ENCODE results near the gene CCDC158.

The CCDC158 gene

GRCh38 chr4:76434901-76435527, 14.1 kb upstream of the CCDC158 start, which contains the start of gene SHROOM3:
Gene SHROOM3 (plus strand): TSS chr4:76435229. CDS start chr4:76436053, 824 bp downstream.
- Histone ChIP-seq H2BK15ac (ENCODE audit: low read length) (no peak within 1 kb of the TSS), H2BK120ac (ENCODE audit: low read depth, low read length) (no peak within 1 kb of the TSS), H4K8ac (ENCODE audit: low read depth, low read length) (no peak within 1 kb of the TSS), H3K4me3 (ENCODE audit: low read length in 2 of 2) (peak within 1 kb of the TSS; percentile 62 to 80), H3K18ac (ENCODE audit: low read length) (peak within 1 kb of the TSS; percentile 44), H3K36me3 (replicated peaks in 1 of 2; ENCODE audit: control insufficient read depth in 2 of 2, insufficient read depth in 2 of 2, low read length in 2 of 2) (peaks cover 11 to 24% of the 10 kb centered on the region in 2 donors), H2BK12ac (ENCODE audit: low read length) (no peak within 1 kb of the TSS), H3K4me2 (ENCODE audit: insufficient read depth, low read length, poor library complexity, severe bottlenecking) (peak within 1 kb of the TSS; percentile 45), H2AK5ac (ENCODE audit: low read depth, low read length) (no peak within 1 kb of the TSS), H3K79me1 (ENCODE audit: low read depth, low read length) (no peaks in the 10 kb centered on the region), H3K27me3 (ENCODE audit: control insufficient read depth in 3 of 3, insufficient read depth in 3 of 3, low read depth in 1 of 3, low read length in 3 of 3) (no peaks in the 10 kb centered on the region), H3K9me3 (replicated peaks in 1 of 2; ENCODE audit: control insufficient read depth in 2 of 2, insufficient read depth in 1 of 2, low read depth in 1 of 2, low read length in 2 of 2) (peaks cover 13 to 24% of the 10 kb centered on the region in 2 donors), H2BK5ac (ENCODE audit: low read length) (no peak within 1 kb of the TSS), H4K91ac (ENCODE audit: low read depth, low read length, poor library complexity) (no peak within 1 kb of the TSS), H3K27ac (replicated peaks; ENCODE audit: low read length) (peak within 1 kb of the TSS; percentile 94), H3K23ac (ENCODE audit: low read depth, low read length, poor library complexity) (no peak within 1 kb of the TSS), H3K9ac (ENCODE audit: low read depth, low read length, poor library complexity) (peak within 1 kb of the TSS; percentile 13), H3K4ac (ENCODE audit: low read length) (no peak within 1 kb of the TSS), H3K4me1 (ENCODE audit: control insufficient read depth in 2 of 2, insufficient read depth in 1 of 2, low read depth in 1 of 2, low read length in 2 of 2) (peaks cover 10 to 19% of the 10 kb centered on the region in 2 donors), H3K14ac (ENCODE audit: low read length) (no peak within 1 kb of the TSS), H2AFZ (ENCODE audit: low read length) (peak within 1 kb of the TSS; percentile 77)
- WGBS, 2 donors (ENCODE audit: extremely low coverage in 2 of 2, insufficient read length in 2 of 2, insufficient replicate concordance in 1 of 2), result no CpG with 5 or more reads among the region's 9 CpGs
- DNase-seq (ENCODE audit: low spot score), result peak; percentile 39

- no CpG with 5 or more reads among the region's 15 CpGs for WGBS, 2 donors (ENCODE audit: extremely low coverage in 2 of 2, insufficient read length in 2 of 2, insufficient replicate concordance in 1 of 2)
- no peak overlapping the region for H3K14ac ChIP-seq (ENCODE audit: low read length)
- peak overlapping the region; percentile 61 for H3K18ac ChIP-seq (ENCODE audit: low read length)
- no peaks in the 10 kb centered on the region for H3K36me3 ChIP-seq (replicated peaks in 1 of 2; ENCODE audit: control insufficient read depth in 2 of 2, insufficient read depth in 2 of 2, low read length in 2 of 2)
- no peak overlapping the region for H2BK15ac ChIP-seq (ENCODE audit: low read length)
- no peaks in the 10 kb centered on the region for H3K27me3 ChIP-seq (ENCODE audit: control insufficient read depth in 3 of 3, insufficient read depth in 3 of 3, low read depth in 1 of 3, low read length in 3 of 3)
- no peak overlapping the region for H3K4me2 ChIP-seq (ENCODE audit: insufficient read depth, low read length, poor library complexity, severe bottlenecking)
- H3K4ac ChIP-seq (ENCODE audit: low read length), result no peak overlapping the region
- H4K8ac ChIP-seq (ENCODE audit: low read depth, low read length), result no peak overlapping the region
- no peaks in the 10 kb centered on the region for H3K79me1 ChIP-seq (ENCODE audit: low read depth, low read length)
- no peak overlapping the region for H2BK12ac ChIP-seq (ENCODE audit: low read length)
- H2BK5ac ChIP-seq (ENCODE audit: low read length), result no peak overlapping the region
- no peak overlapping the region for H3K27ac ChIP-seq (replicated peaks; ENCODE audit: low read length)
- peak; percentile 54 for DNase-seq (ENCODE audit: low spot score)
- no peak overlapping the region for H2AK5ac ChIP-seq (ENCODE audit: low read depth, low read length)
- H3K23ac ChIP-seq (ENCODE audit: low read depth, low read length, poor library complexity), result no peak overlapping the region
- peaks cover 8 to 16% of the 10 kb centered on the region in 2 donors for H3K4me1 ChIP-seq (ENCODE audit: control insufficient read depth in 2 of 2, insufficient read depth in 1 of 2, low read depth in 1 of 2, low read length in 2 of 2)
- no peak overlapping the region for H2BK120ac ChIP-seq (ENCODE audit: low read depth, low read length)
- no peak overlapping the region for H4K91ac ChIP-seq (ENCODE audit: low read depth, low read length, poor library complexity)
- no peaks in the 10 kb centered on the region for H3K9me3 ChIP-seq (replicated peaks in 1 of 2; ENCODE audit: control insufficient read depth in 2 of 2, insufficient read depth in 1 of 2, low read depth in 1 of 2, low read length in 2 of 2)
- H2AFZ ChIP-seq (ENCODE audit: low read length), result peak overlapping the region; percentile 79
- no peak overlapping the region for H3K4me3 ChIP-seq (ENCODE audit: low read length in 2 of 2)
- H3K9ac ChIP-seq (ENCODE audit: low read depth, low read length, poor library complexity), result no peak overlapping the region
These were observed 9.8 kb upstream of the CCDC158 start for GRCh38 chr4:76430519-76431388.

DNA sequence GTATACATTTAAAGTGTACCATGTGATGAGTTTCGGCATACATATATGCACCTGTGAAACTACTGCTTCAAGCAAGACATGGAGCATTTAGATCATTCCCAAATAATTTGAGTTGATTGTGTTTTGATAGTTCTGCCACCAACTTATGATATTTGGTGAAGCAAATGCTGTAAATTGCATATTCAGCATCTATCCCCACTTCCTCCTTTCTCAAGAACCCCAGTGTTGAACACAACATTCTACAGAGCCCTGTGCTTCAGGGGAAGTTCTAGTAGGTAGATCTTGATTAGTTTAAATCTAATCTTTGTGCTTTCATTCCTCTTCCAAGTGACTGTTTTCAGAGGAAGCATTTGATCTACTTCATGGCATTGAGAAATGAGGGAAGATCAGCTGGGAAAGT, 8.7 kb upstream of the CCDC158 start:
- no peak overlapping the region for H3K23ac ChIP-seq (ENCODE audit: low read depth, low read length, poor library complexity)
- H3K9me3 ChIP-seq (replicated peaks in 1 of 2; ENCODE audit: control insufficient read depth in 2 of 2, insufficient read depth in 1 of 2, low read depth in 1 of 2, low read length in 2 of 2), result peaks cover 0 to 1% of the 10 kb centered on the region in 2 donors
- no peak overlapping the region for H3K4me3 ChIP-seq (ENCODE audit: low read length in 2 of 2)
- no peak for DNase-seq (ENCODE audit: low spot score)
- H4K8ac ChIP-seq (ENCODE audit: low read depth, low read length), result no peak overlapping the region
- no peak overlapping the region for H3K14ac ChIP-seq (ENCODE audit: low read length)
- H3K27ac ChIP-seq (replicated peaks; ENCODE audit: low read length), result no peak overlapping the region
- no peak overlapping the region for H2BK15ac ChIP-seq (ENCODE audit: low read length)
- H3K4me2 ChIP-seq (ENCODE audit: insufficient read depth, low read length, poor library complexity, severe bottlenecking), result no peak overlapping the region
- no peak overlapping the region for H3K9ac ChIP-seq (ENCODE audit: low read depth, low read length, poor library complexity)
- H2AK5ac ChIP-seq (ENCODE audit: low read depth, low read length), result no peak overlapping the region
- no peaks in the 10 kb centered on the region for H3K79me1 ChIP-seq (ENCODE audit: low read depth, low read length)
- H2BK120ac ChIP-seq (ENCODE audit: low read depth, low read length), result no peak overlapping the region
- H3K4me1 ChIP-seq (ENCODE audit: control insufficient read depth in 2 of 2, insufficient read depth in 1 of 2, low read depth in 1 of 2, low read length in 2 of 2), result peaks cover 10 to 17% of the 10 kb centered on the region in 2 donors
- H2BK12ac ChIP-seq (ENCODE audit: low read length), result no peak overlapping the region
- no CpG with 5 or more reads among the region's 1 CpG for WGBS, 2 donors (ENCODE audit: extremely low coverage in 2 of 2, insufficient read length in 2 of 2, insufficient replicate concordance in 1 of 2)
- no peaks in the 10 kb centered on the region for H3K36me3 ChIP-seq (replicated peaks in 1 of 2; ENCODE audit: control insufficient read depth in 2 of 2, insufficient read depth in 2 of 2, low read length in 2 of 2)
- no peaks in the 10 kb centered on the region for H3K27me3 ChIP-seq (ENCODE audit: control insufficient read depth in 3 of 3, insufficient read depth in 3 of 3, low read depth in 1 of 3, low read length in 3 of 3)
- no peak overlapping the region for H2AFZ ChIP-seq (ENCODE audit: low read length)
- no peak overlapping the region for H4K91ac ChIP-seq (ENCODE audit: low read depth, low read length, poor library complexity)
- H3K18ac ChIP-seq (ENCODE audit: low read length), result no peak overlapping the region
- H3K4ac ChIP-seq (ENCODE audit: low read length), result no peak overlapping the region
- H2BK5ac ChIP-seq (ENCODE audit: low read length), result no peak overlapping the region

GRCh38 chr4:76426272-76426671, 5.3 kb upstream of the CCDC158 start:
- Histone ChIP-seq H3K23ac (ENCODE audit: low read depth, low read length, poor library complexity) (no peak overlapping the region), H3K9ac (ENCODE audit: low read depth, low read length, poor library complexity) (no peak overlapping the region), H3K4ac (ENCODE audit: low read length) (no peak overlapping the region), H3K4me1 (ENCODE audit: control insufficient read depth in 2 of 2, insufficient read depth in 1 of 2, low read depth in 1 of 2, low read length in 2 of 2) (peaks cover 6 to 9% of the 10 kb centered on the region in 2 donors), H2BK15ac (ENCODE audit: low read length) (no peak overlapping the region), H3K4me3 (ENCODE audit: low read length in 2 of 2) (no peak overlapping the region), H2BK120ac (ENCODE audit: low read depth, low read length) (no peak overlapping the region), H3K27me3 (ENCODE audit: control insufficient read depth in 3 of 3, insufficient read depth in 3 of 3, low read depth in 1 of 3, low read length in 3 of 3) (no peaks in the 10 kb centered on the region), H3K36me3 (replicated peaks in 1 of 2; ENCODE audit: control insufficient read depth in 2 of 2, insufficient read depth in 2 of 2, low read length in 2 of 2) (no peaks in the 10 kb centered on the region), H4K8ac (ENCODE audit: low read depth, low read length) (no peak overlapping the region), H2AK5ac (ENCODE audit: low read depth, low read length) (no peak overlapping the region), H3K4me2 (ENCODE audit: insufficient read depth, low read length, poor library complexity, severe bottlenecking) (no peak overlapping the region), H3K79me1 (ENCODE audit: low read depth, low read length) (no peaks in the 10 kb centered on the region), H2BK5ac (ENCODE audit: low read length) (no peak overlapping the region), H3K18ac (ENCODE audit: low read length) (no peak overlapping the region), H3K9me3 (replicated peaks in 1 of 2; ENCODE audit: control insufficient read depth in 2 of 2, insufficient read depth in 1 of 2, low read depth in 1 of 2, low read length in 2 of 2) (peaks cover 0 to 1% of the 10 kb centered on the region in 2 donors), H3K14ac (ENCODE audit: low read length) (no peak overlapping the region), H2BK12ac (ENCODE audit: low read length) (no peak overlapping the region), H3K27ac (replicated peaks; ENCODE audit: low read length) (no peak overlapping the region), H2AFZ (ENCODE audit: low read length) (no peak overlapping the region), H4K91ac (ENCODE audit: low read depth, low read length, poor library complexity) (no peak overlapping the region)
- WGBS, 2 donors (ENCODE audit: extremely low coverage in 2 of 2, insufficient read length in 2 of 2, insufficient replicate concordance in 1 of 2), result no CpG with 5 or more reads among the region's 2 CpGs
- no peak for DNase-seq (ENCODE audit: low spot score)
